Liver (tissue), 9 donors: ENCODE results near the gene LYRM2. TPM values are rescaled to one million over a fixed set of nuclear protein-coding genes. Genes with fewer than 3 reads are reported as not detected.

Experiments
- DNase-seq: peaks from one replicate; pipeline ENCODE4 v3.0.0-alpha.2; 2017; ENCODE audit warnings: low spot score
- H3K27ac ChIP-seq, 2 donors: one replicate each; pipeline ENCODE4 v1.7.0; 2013; ENCODE audit warnings: inconsistent platforms in 2 of 2, low read length in 2 of 2, control low read depth in 1 of 2, low read depth in 1 of 2, mild to moderate bottlenecking in 1 of 2
- H3K27me3 ChIP-seq, 4 donors: one replicate each; pipeline versions ENCODE4 v1.6.1 to v1.7.0; 2013; ENCODE audit warnings: low read length in 3 of 4, inconsistent platforms in 1 of 4, mild to moderate bottlenecking in 1 of 4, moderate library complexity in 1 of 4; ENCODE audit not compliant: control insufficient read depth in 4 of 4, insufficient read depth in 4 of 4
- H3K36me3 ChIP-seq, 4 donors: one replicate each; pipeline versions ENCODE4 v1.6.1 to v1.7.0; 2013; ENCODE audit warnings: low read length in 3 of 4, mild to moderate bottlenecking in 3 of 4, low read depth in 1 of 4, moderate library complexity in 1 of 4; ENCODE audit not compliant: control insufficient read depth in 4 of 4, insufficient read depth in 3 of 4
- H3K4me1 ChIP-seq, 4 donors: one replicate each; pipeline versions ENCODE4 v1.6.1 to v1.7.0; 2013; ENCODE audit warnings: low read length in 3 of 4, mild to moderate bottlenecking in 3 of 4, moderate library complexity in 1 of 4; ENCODE audit not compliant: control insufficient read depth in 4 of 4, insufficient read depth in 4 of 4
- H3K4me3 ChIP-seq, 3 donors: one replicate each; pipeline versions ENCODE4 v1.6.1 to v1.7.0; 2013; ENCODE audit warnings: low read length in 3 of 3, control low read depth in 1 of 3, low read depth in 1 of 3, mild to moderate bottlenecking in 1 of 3
- H3K9ac ChIP-seq, 2 donors: one replicate each; pipeline ENCODE4 v1.7.0; 2013; ENCODE audit warnings: low read length in 2 of 2, mild to moderate bottlenecking in 2 of 2, moderate library complexity in 2 of 2, control low read depth in 1 of 2, low read depth in 1 of 2
- H3K9me3 ChIP-seq, 4 donors: one replicate each; pipeline versions ENCODE4 v1.6.1 to v1.7.0; 2013; ENCODE audit warnings: low read length in 3 of 4; ENCODE audit not compliant: control insufficient read depth in 4 of 4
- ATF3 ChIP-seq: IDR thresholded peaks from 2 replicates; pipeline ENCODE4 v1.6.1; 2016; ENCODE audit warnings: antibody characterized with exemption
- EGR1 ChIP-seq, 2 donors: IDR thresholded peaks; 2 replicates each; pipeline ENCODE4 v1.6.1; 2016 to 2018; ENCODE audit warnings: antibody characterized with exemption in 2 of 2, low read depth in 2 of 2
- FOXA1 ChIP-seq: IDR thresholded peaks from 2 replicates; pipeline ENCODE4 v1.6.1; 2016; ENCODE audit warnings: antibody characterized with exemption
- FOXA2 ChIP-seq: IDR thresholded peaks from 2 replicates; pipeline ENCODE4 v1.6.1; 2016; ENCODE audit warnings: antibody characterized with exemption
- GABPA ChIP-seq, 2 donors: IDR thresholded peaks in 1 of 2; conservative IDR thresholded peaks in 1 of 2; 2 replicates each; pipeline ENCODE4 v1.6.1; 2016; ENCODE audit warnings: antibody characterized with exemption in 2 of 2, mild to moderate bottlenecking in 1 of 2, moderate library complexity in 1 of 2
- HNF4A ChIP-seq, 2 donors: conservative IDR thresholded peaks; 2 replicates each; pipeline ENCODE4 v1.6.1; 2016; ENCODE audit warnings: antibody characterized with exemption in 2 of 2, mild to moderate bottlenecking in 2 of 2
- HNF4G ChIP-seq: IDR thresholded peaks from 2 replicates; pipeline ENCODE4 v1.6.1; 2016; ENCODE audit warnings: antibody characterized with exemption
- JUND ChIP-seq, 2 donors: IDR thresholded peaks; 2 replicates each; pipeline ENCODE4 v1.6.1; 2016; ENCODE audit warnings: antibody characterized with exemption in 2 of 2
- NR2F2 ChIP-seq: IDR thresholded peaks from 2 replicates; pipeline ENCODE4 v1.6.1; 2016; ENCODE audit warnings: antibody characterized with exemption
- RAD21 ChIP-seq, 2 donors: IDR thresholded peaks; 2 replicates each; pipeline ENCODE4 v1.6.1; 2016; ENCODE audit warnings: antibody characterized with exemption in 2 of 2, mild to moderate bottlenecking in 2 of 2
- RXRA ChIP-seq, 2 donors: IDR thresholded peaks; 2 replicates each; pipeline ENCODE4 v1.6.1; 2017 to 2018; ENCODE audit warnings: antibody characterized with exemption in 2 of 2, mild to moderate bottlenecking in 1 of 2
- SP1 ChIP-seq: IDR thresholded peaks from 2 replicates; pipeline ENCODE4 v1.6.1; 2018; ENCODE audit warnings: antibody characterized with exemption, mild to moderate bottlenecking
- TAF1 ChIP-seq: conservative IDR thresholded peaks from 2 replicates; pipeline ENCODE4 v1.6.1; 2016; ENCODE audit warnings: antibody characterized with exemption, mild to moderate bottlenecking
- YY1 ChIP-seq: IDR thresholded peaks from 2 replicates; pipeline ENCODE4 v1.6.1; 2016; ENCODE audit warnings: antibody characterized with exemption, mild to moderate bottlenecking
- WGBS: extraction: QIAGEN DNeasy Blood & Tissue Kit; methylation state at CpG from one replicate; pipeline ENCODE4 v1.1.7; 2013; 5-methylcytosine and 5-hydroxymethylcytosine counted together
- polyA plus RNA-seq, 2 donors: library from polyadenylated mRNA; stranded (reverse) in 1 of 2; unstranded in 1 of 2; fragments of 200-250 nt in 1 of 2; fragments of >200 nt in 1 of 2; fragmentation: Nextera tagmentation in 1 of 2; extraction: Ambion mirVana in 1 of 2; gene quantifications; one replicate each; pipeline versions ENCODE4 v1.2.1 to v1.2.3, GENCODE V29; 2013 to 2015
- total RNA-seq, 2 donors: library from RNA; depleted of rRNA; stranded (reverse); fragments of >200 nt; gene quantifications; one replicate each; pipeline ENCODE4 v1.2.3, GENCODE V29; 2014
- TF ChIP-seq, protein P1 (sequence below): fragments of 150-350 bp; IDR thresholded peaks from 2 replicates; pipeline ENCODE4 v1.5.1; 2017; ENCODE audit warnings: improper control_type of control experiment, low read depth, low read length; ENCODE audit not compliant: missing input control
- TF ChIP-seq, protein P2 (sequence below): IDR thresholded peaks from 2 replicates; pipeline ENCODE4 v1.6.1; 2016; ENCODE audit warnings: antibody characterized with exemption
- donor health status: healthy.
- donor health status: healthy.
- donor health status: healthy.
- donor health status: healthy.
- donor health status: healthy.

LYRM2 gene
- total and polyA plus RNA-seq, 4 donors = 8.9 to 34.7 (median 12.4) TPM

GRCh38 chr6:89678531-89678930, 40.0 kb upstream of the LYRM2 start:
- no peak for DNase-seq
- TF ChIP-seq EGR1 (IDR thresholded peaks at IDR 0.05; ENCODE audit: low read depth in 2 of 2) = no peak
- no peak for TF ChIP-seq FOXA1
- no peak for TF ChIP-seq GABPA (IDR thresholded peaks at IDR 0.05 in 1 of 2, conservative IDR thresholded peaks at IDR 0.05 in 1 of 2)
- no peak for TF ChIP-seq YY1
- TF ChIP-seq SP1 = no peak
- no peak for TF ChIP-seq RXRA (IDR thresholded peaks at IDR 0.05)
- TF ChIP-seq ATF3 = no peak
- TF ChIP-seq JUND (IDR thresholded peaks at IDR 0.05) = no peak
- TF ChIP-seq, protein P1, sequence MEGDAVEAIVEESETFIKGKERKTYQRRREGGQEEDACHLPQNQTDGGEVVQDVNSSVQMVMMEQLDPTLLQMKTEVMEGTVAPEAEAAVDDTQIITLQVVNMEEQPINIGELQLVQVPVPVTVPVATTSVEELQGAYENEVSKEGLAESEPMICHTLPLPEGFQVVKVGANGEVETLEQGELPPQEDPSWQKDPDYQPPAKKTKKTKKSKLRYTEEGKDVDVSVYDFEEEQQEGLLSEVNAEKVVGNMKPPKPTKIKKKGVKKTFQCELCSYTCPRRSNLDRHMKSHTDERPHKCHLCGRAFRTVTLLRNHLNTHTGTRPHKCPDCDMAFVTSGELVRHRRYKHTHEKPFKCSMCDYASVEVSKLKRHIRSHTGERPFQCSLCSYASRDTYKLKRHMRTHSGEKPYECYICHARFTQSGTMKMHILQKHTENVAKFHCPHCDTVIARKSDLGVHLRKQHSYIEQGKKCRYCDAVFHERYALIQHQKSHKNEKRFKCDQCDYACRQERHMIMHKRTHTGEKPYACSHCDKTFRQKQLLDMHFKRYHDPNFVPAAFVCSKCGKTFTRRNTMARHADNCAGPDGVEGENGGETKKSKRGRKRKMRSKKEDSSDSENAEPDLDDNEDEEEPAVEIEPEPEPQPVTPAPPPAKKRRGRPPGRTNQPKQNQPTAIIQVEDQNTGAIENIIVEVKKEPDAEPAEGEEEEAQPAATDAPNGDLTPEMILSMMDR = no peak
- TF ChIP-seq HNF4G = no peak
- TF ChIP-seq, protein P2, sequence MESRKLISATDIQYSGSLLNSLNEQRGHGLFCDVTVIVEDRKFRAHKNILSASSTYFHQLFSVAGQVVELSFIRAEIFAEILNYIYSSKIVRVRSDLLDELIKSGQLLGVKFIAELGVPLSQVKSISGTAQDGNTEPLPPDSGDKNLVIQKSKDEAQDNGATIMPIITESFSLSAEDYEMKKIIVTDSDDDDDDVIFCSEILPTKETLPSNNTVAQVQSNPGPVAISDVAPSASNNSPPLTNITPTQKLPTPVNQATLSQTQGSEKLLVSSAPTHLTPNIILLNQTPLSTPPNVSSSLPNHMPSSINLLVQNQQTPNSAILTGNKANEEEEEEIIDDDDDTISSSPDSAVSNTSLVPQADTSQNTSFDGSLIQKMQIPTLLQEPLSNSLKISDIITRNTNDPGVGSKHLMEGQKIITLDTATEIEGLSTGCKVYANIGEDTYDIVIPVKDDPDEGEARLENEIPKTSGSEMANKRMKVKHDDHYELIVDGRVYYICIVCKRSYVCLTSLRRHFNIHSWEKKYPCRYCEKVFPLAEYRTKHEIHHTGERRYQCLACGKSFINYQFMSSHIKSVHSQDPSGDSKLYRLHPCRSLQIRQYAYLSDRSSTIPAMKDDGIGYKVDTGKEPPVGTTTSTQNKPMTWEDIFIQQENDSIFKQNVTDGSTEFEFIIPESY = no peak
- TF ChIP-seq HNF4A (conservative IDR thresholded peaks at IDR 0.05) = no peak
- no peak for TF ChIP-seq NR2F2
- TF ChIP-seq FOXA2 = no peak
- 98% methylated on average over 3 of the region's 3 CpGs for WGBS

DNA sequence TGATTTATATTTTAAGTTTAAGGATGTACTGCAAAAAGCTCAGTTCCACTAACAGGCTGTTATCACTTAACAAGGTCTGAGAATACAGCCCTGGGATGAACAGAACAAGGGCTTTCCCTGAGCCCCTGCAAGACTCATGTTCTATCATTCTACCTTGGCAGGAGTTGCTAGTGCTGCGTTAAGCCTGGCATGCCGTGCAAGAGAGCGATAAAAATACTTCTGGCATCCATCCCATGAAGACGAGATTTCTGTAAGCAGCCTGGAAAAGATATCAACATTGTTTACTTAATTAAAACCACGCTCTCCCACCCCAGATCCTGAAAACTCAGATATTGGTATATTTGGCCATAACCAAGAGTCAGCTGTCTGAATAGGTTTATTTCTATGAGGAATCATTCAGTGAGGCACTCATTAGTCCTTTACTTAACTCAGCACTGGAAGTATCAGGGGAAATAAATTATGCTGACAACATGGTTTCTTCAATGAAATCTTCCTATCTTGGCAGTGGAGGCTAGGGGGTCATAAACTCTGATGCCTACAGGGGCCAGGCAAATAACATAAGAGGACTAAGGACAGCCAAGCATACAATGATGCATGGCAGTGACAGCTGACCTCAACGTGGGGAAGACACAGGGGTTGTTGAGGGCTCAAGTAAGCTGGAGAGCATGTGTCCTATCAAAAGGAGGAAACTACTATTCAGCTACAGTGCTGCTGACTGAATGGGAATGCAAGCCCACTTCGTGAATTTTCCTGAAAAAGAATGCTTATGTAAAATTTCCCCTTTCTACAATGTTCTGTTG, 37.6 kb upstream of the LYRM2 start:
- H3K4me1 ChIP-seq = no peaks in the 10 kb centered on the region
- no peak for DNase-seq
- H3K9me3 ChIP-seq = no peaks in the 10 kb centered on the region
- 78% methylated on average over 7 of the region's 7 CpGs for WGBS
- no peak overlapping the region for H3K4me3 ChIP-seq
- H3K27ac ChIP-seq = no peak overlapping the region
- no peak overlapping the region for H3K9ac ChIP-seq
- TF ChIP-seq SP1 (no peak), RXRA (IDR thresholded peaks at IDR 0.05) (no peak), TAF1 (no peak), RAD21 (IDR thresholded peaks at IDR 0.05) (no peak), NR2F2 (no peak), FOXA2 (no peak), JUND (IDR thresholded peaks at IDR 0.05) (no peak), ATF3 (no peak), HNF4G (no peak), FOXA1 (no peak)
- TF ChIP-seq, protein P2 = no peak
- H3K27me3 ChIP-seq = no peaks in the 10 kb centered on the region
- H3K36me3 ChIP-seq = peaks cover 15 to 94% (median 85%) of the 10 kb centered on the region in 4 donors

More at GRCh38 chr6:89678531-89678930, 40.0 kb upstream of the LYRM2 start:
- H3K27me3 ChIP-seq = no peaks in the 10 kb centered on the region
- H3K9me3 ChIP-seq = no peaks in the 10 kb centered on the region
- H3K27ac ChIP-seq = no peak overlapping the region
- no peak overlapping the region for H3K9ac ChIP-seq
- H3K36me3 ChIP-seq = peaks cover 12 to 90% (median 75%) of the 10 kb centered on the region in 4 donors
- no peaks in the 10 kb centered on the region for H3K4me1 ChIP-seq
- H3K4me3 ChIP-seq = no peak overlapping the region
